ENCODE results near the gene CDC25B. TPM values are rescaled to one million over a fixed set of nuclear protein-coding genes. Genes with fewer than 3 reads are reported as not detected.

Gene CDC25B
- 30.3 and 31.2 TPM in 2 replicates for total RNA-seq (2021; fragmentation: NEBNext Ultra II Directional; extraction: Animal tissue kit (Norgen Biotek cat#: 25700))
- polyA plus RNA-seq (2011; rRNA removed), result 21.7 and 32.4 TPM in 2 replicates
- polyA plus RNA-seq (2011; cell fraction: cytosol; rRNA removed), result 21.8 TPM
- polyA plus RNA-seq (2011; cell fraction: nucleus; rRNA removed), result 69.1 TPM
- 28.3 to 33.6 TPM (median 29.7 TPM) in 4 replicates for polyA plus RNA-seq (2012, experiment 1 of 2)
- polyA plus RNA-seq (2012, experiment 2 of 2), result 28.7 TPM
- 18.1 TPM for polyA plus RNA-seq (2013, experiment 1 of 2)
- polyA plus RNA-seq (2013, experiment 2 of 2), result 16.5 TPM
- polyA minus RNA-seq (2011; rRNA and poly(A)+ RNA removed), result 12.9 and 21.6 TPM in 2 replicates
- 19.9 TPM for polyA minus RNA-seq (2011; cell fraction: cytosol; rRNA and poly(A)+ RNA removed)
- 16.8 TPM for polyA minus RNA-seq (2011; cell fraction: nucleus; rRNA and poly(A)+ RNA removed)
- long read RNA-seq, experiment 1, transcript CDC25B-201 (16 exons, 3,597 nt), result major isoform, 8 of 30 reads
- long read RNA-seq, experiment 1, partial matches to known transcripts, result 20 of 30 reads
- long read RNA-seq, experiment 1, other reads (novel, unspliced or antisense), result 1 of 30 reads
- long read RNA-seq, experiment 2, partial matches to known transcripts, result 1 of 4 reads
- long read RNA-seq, experiment 2, other reads (novel, unspliced or antisense), result 2 of 4 reads

DNA sequence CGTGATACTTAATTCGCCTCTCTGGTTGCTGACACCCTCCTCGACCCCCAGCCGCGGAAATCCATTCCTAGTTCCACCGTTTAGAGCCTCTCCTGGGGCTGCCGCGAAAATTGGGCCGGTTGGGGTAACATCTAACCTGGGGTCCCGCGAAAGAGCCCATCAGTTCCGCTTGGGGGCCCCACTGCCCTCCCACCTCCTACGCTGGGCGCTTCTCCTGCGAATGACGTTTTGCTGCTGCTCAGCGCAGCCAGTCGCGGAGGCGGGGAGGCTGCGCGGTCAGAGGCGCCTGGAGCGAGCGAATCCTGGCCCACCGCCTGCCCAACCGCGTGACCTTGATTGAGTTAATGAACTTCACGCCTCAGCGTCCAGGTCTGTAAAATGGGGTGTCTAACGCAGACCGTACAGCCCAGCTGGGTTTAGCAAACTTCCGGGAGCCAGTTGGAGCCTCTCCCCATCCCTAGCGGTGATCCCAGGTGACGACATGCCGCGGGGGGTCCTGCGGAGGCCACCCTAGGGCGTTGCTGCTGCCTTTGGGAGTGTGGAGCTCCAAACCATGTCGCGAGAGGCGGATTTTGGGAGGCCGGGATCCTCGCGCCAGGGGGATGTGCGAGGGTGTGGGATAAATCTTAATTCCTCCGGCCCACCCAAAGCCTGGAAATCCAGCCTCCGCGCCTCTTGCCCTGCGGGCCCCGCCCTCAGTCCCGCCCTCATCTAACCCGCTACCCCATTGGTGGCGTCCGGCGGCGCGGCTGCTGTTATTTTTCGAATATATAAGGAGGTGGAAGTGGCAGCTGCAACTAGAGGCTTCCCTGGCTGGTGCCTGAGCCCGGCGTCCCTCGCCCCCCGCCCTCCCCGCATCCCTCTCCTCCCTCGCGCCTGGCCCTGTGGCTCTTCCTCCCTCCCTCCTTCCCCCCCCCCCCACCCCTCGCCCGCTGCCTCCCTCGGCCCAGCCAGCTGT is at the start of gene CDC25B:
TSS of gene CDC25B (plus strand) at position 800 of the 958 bp plus-strand sequence. CDS start 222 bp downstream, outside the sequence.
- H4K20me1 ChIP-seq (replicated peaks in 1 of 2; ENCODE audit: control insufficient read depth in 1 of 2, insufficient read depth in 2 of 2, low read length in 2 of 2), result peaks cover 0 to 3% of the 10 kb centered on the region in 2 experiments
- CTCF ChIA-PET (ENCODE audit: partially characterized antibody), result interaction anchor here (0.8 to 2.6 kb wide), 3 partner anchors 10 to 59 kb away, joined by 3 to 16 read pairs (median 9); no protein-coding TSS in a partner anchor
- H3K4me3 ChIP-seq (ENCODE audit: extremely low read depth in 1 of 4, insufficient read depth in 2 of 4, low read depth in 3 of 4, low read length in 4 of 4), result peak within 1 kb of the TSS; percentile 30 to 85 (median 75)
- no peaks in the 10 kb centered on the region for H3K36me3 ChIP-seq (ENCODE audit: control insufficient read depth in 2 of 4, insufficient read depth in 4 of 4, low read length in 3 of 4)
- H3K23me2 ChIP-seq (ENCODE audit: low read depth, low read length), result peaks cover 9% of the 10 kb centered on the region; the same call in 1 of the 2 replicates
- H4K91ac ChIP-seq (replicated peaks; ENCODE audit: insufficient read length, low read length), result peak within 1 kb of the TSS; percentile 68
- H2BK5ac ChIP-seq (ENCODE audit: low read depth, low read length), result peak within 1 kb of the TSS; percentile 90; the same call in 1 of the 2 replicates
- no peak within 1 kb of the TSS for H2AK5ac ChIP-seq (ENCODE audit: low read depth, low read length)
- H4K8ac ChIP-seq (ENCODE audit: extremely low read depth, insufficient read depth, low read length), result peak within 1 kb of the TSS; percentile 57; the same call in 1 of the 2 replicates
- H2BK15ac ChIP-seq (ENCODE audit: low read length), result peak within 1 kb of the TSS; percentile 88; the same call in 1 of the 2 replicates
- H2AFZ ChIP-seq (ENCODE audit: low read length), result peak within 1 kb of the TSS; percentile 80; the same call in 1 of the 2 replicates
- no peaks in the 10 kb centered on the region; the same call in 1 of the 2 replicates for H3K79me1 ChIP-seq (ENCODE audit: low read depth, low read length)
- DNase-seq (ENCODE audit: low read depth in 1 of 2, low spot score in 2 of 2) (peak; percentile 56 to 87), FAIRE-seq (no peak)
- WGBS, 2 experiments (ENCODE audit: extremely low coverage in 1 of 2, insufficient coverage in 1 of 2, insufficient read length in 1 of 2, insufficient replicate concordance in 2 of 2, low coverage in 1 of 2, low lambda C conversion rate in 2 of 2, missing lambda C conversion rate in 1 of 2), result 3% methylated on average over 47 of the region's 69 CpGs; no CpG with 5 or more reads in 1 of the 2 experiments
- peak within 1 kb of the TSS; percentile 61; the same call in 1 of the 2 replicates for H3K27ac ChIP-seq (ENCODE audit: low read depth, low read length)
- peak within 1 kb of the TSS; percentile 96 for H3K18ac ChIP-seq (ENCODE audit: extremely low read depth, low read length)
- H2BK120ac ChIP-seq (replicated peaks; ENCODE audit: low read depth, low read length), result no peak within 1 kb of the TSS
- peaks cover 5 to 32% (median 25%) of the 10 kb centered on the region in 4 experiments for H3K4me1 ChIP-seq (replicated peaks in 1 of 4; ENCODE audit: control insufficient read depth in 3 of 4, insufficient read depth in 4 of 4, low read length in 3 of 4)
- H3K9me3 ChIP-seq (ENCODE audit: insufficient read depth in 2 of 2, low read depth in 1 of 2, low read length in 1 of 2), result no peaks in the 10 kb centered on the region
- H3K4me2 ChIP-seq (ENCODE audit: insufficient read depth in 1 of 2, low read depth in 2 of 2, low read length in 2 of 2), result peak within 1 kb of the TSS; percentile 63 to 98
- peak within 1 kb of the TSS; percentile 89 for H3K56ac ChIP-seq (replicated peaks; ENCODE audit: insufficient read length, low read depth, low read length)
- peak within 1 kb of the TSS; percentile 60; the same call in 1 of the 2 replicates for H2BK12ac ChIP-seq (ENCODE audit: low read depth, low read length)
- no peaks in the 10 kb centered on the region; a peak in 1 of 4 replicates for H3K79me2 ChIP-seq (ENCODE audit: control insufficient read depth in 1 of 2, insufficient read depth in 2 of 2, low read length in 2 of 2)
- no peak within 1 kb of the TSS for H3K23ac ChIP-seq (ENCODE audit: insufficient read length)
- H3K4ac ChIP-seq (replicated peaks; ENCODE audit: insufficient read length, low read depth, low read length), result peak within 1 kb of the TSS; percentile 88
- POLR2A ChIA-PET (ENCODE audit: partially characterized antibody), result interaction anchor here (1.0 to 1.3 kb wide), 7 partner anchors 8 to 93 kb away, joined by 3 to 6 read pairs (median 4); partner anchors contain the start of genes ADISSP, CENPB, PANK2 and SPEF1
- no peak within 1 kb of the TSS for H3K14ac ChIP-seq (ENCODE audit: insufficient read length)
- peak within 1 kb of the TSS; percentile 55 for H4K5ac ChIP-seq (ENCODE audit: insufficient read length, low read depth, low read length)
- H3K9ac ChIP-seq (replicated peaks in 1 of 4; ENCODE audit: extremely low read depth in 1 of 4, low read depth in 3 of 4, low read length in 3 of 4), result peak within 1 kb of the TSS in 2 of 4 experiments; percentile 23 to 74; a peak in 5 of 7 replicates
- H2BK20ac ChIP-seq (ENCODE audit: low read length), result 0 out of 2 replicates have a peak within 1 kb of the TSS, but pooled peaks have one; percentile 21
- peaks cover 0 to 3% (median 0%) of the 10 kb centered on the region in 4 experiments; a peak in 1 of 7 replicates for H3K27me3 ChIP-seq (replicated peaks in 1 of 4; ENCODE audit: control insufficient read depth in 3 of 4, extremely low read depth in 1 of 4, insufficient read depth in 3 of 4, low read length in 3 of 4)
- TF ChIP-seq CEBPB (IDR thresholded peaks at IDR 0.05; ENCODE audit: low read depth, low read length) (no peak), TCF12 (IDR thresholded peaks at IDR 0.05; ENCODE audit: low read depth, low read length) (peak; percentile 89), EP300 (IDR thresholded peaks at IDR 0.05; ENCODE audit: borderline replicate concordance in 1 of 2, low read depth in 2 of 2, low read length in 2 of 2) (no peak)
- TF ChIP-seq, protein P1, sequence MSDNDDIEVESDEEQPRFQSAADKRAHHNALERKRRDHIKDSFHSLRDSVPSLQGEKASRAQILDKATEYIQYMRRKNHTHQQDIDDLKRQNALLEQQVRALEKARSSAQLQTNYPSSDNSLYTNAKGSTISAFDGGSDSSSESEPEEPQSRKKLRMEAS (IDR thresholded peaks at IDR 0.05), result peak; percentile 89
- TF ChIP-seq, protein P2, sequence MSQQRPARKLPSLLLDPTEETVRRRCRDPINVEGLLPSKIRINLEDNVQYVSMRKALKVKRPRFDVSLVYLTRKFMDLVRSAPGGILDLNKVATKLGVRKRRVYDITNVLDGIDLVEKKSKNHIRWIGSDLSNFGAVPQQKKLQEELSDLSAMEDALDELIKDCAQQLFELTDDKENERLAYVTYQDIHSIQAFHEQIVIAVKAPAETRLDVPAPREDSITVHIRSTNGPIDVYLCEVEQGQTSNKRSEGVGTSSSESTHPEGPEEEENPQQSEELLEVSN (IDR thresholded peaks at IDR 0.05), result peak; percentile 73

All from H1 (cell line).